ENCODE results near the gene NEK8.

NEK8 gene

GRCh38 chr17:28728364-28729200 lies at the start of gene NEK8:
Gene NEK8 (plus strand): TSS chr17:28728788. CDS start chr17:28728814, 26 bp downstream.
- FAIRE-seq, result no peak
- DNase-seq (ENCODE audit: extremely low spot score, insufficient read length, low read depth), result peak; percentile 67

GRCh38 chr17:28682655-28683054 lies 45.9 kb upstream of the NEK8 start:
- DNase-seq (ENCODE audit: extremely low spot score, insufficient read length, low read depth) (no peak), FAIRE-seq (no peak)

- FAIRE-seq (no peak), DNase-seq (ENCODE audit: extremely low spot score, insufficient read length, low read depth) (no peak)
Observed at GRCh38 chr17:28684963-28685362, 43.6 kb upstream of the NEK8 start.

DNA sequence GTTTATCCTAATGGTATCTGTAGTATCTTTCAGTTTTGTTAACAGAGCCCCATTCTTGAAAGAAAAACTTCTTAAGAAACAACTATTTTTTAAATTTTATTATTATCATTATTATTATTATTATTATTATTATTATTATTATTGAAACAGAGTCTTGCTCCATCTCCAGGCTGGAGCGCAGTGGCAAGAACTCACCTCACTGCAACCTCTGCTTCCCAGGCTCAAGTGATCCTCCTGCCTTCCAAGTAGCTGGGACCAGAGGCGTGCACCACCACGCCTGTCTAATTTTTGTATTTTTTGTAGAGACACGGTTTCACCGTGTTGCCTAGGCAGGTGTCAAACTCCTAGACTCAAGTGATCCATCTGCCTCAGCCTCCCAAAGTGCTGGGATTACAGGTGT lies 43.2 kb upstream of the NEK8 start:
- FAIRE-seq (no peak), DNase-seq (ENCODE audit: extremely low spot score, insufficient read length, low read depth) (no peak)

GRCh38 chr17:28686296-28686695 lies 42.3 kb upstream of the NEK8 start:
- FAIRE-seq, result no peak
- no peak for DNase-seq (ENCODE audit: extremely low spot score, insufficient read length, low read depth)

GRCh38 chr17:28688481-28688880 lies 40.1 kb upstream of the NEK8 start:
- FAIRE-seq, result no peak
- no peak for DNase-seq (ENCODE audit: extremely low spot score, insufficient read length, low read depth)

GRCh38 chr17:28689011-28689410 lies 39.6 kb upstream of the NEK8 start:
- FAIRE-seq, result no peak
- DNase-seq (ENCODE audit: extremely low spot score, insufficient read length, low read depth), result no peak

DNA sequence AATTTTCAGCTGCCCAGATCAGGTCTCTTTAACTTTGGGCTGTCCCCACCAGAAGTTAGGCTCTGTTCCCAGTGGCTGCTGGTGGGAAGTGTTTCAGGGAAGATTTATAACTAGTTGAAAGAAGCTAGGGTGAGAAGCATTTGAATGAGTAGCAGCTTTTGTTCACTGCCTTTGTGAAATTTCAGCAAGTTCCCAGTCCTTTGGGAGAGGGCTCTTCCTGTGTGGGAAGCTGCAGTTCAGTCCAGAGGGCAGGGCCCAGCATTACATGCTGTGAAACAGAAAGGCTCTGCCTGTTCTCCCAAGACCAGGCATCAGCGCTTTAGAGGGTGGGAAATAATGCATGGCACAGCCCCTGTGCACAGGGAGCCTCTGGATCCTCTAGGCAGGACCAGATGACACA lies 34.7 kb upstream of the NEK8 start:
- no peak for FAIRE-seq

GRCh38 chr17:28698253-28698941 lies 30.2 kb upstream of the NEK8 start:
- DNase-seq (ENCODE audit: extremely low spot score, insufficient read length, low read depth) (no peak), FAIRE-seq (no peak)

More for the DNA sequence above, 34.7 kb upstream of the NEK8 start:
- no peak for DNase-seq (ENCODE audit: extremely low spot score, insufficient read length, low read depth)

DNA sequence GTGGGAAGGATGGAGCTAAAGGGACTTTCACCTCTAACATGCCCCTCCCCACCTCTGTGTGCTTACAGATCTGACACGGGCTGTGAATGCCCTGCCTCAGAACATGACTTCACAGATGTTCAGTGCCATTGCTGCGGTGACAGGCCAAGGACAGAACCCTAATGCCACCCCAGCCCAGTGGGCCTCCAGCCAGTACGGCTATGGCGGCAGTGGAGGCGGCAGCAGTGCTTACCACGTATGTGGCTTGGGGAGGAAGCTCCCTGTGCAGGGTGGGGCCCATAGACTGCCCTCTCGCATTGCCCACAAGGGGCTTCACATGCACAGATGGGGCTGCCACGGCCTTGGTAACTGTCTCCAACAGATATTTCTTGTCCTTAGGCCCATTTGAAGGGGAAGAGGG lies 28.3 kb upstream of the NEK8 start:
- FAIRE-seq (no peak), DNase-seq (ENCODE audit: extremely low spot score, insufficient read length, low read depth) (no peak)

GRCh38 chr17:28700830-28701492 lies 27.6 kb upstream of the NEK8 start:
- no peak for DNase-seq (ENCODE audit: extremely low spot score, insufficient read length, low read depth)
- FAIRE-seq, result no peak

DNA sequence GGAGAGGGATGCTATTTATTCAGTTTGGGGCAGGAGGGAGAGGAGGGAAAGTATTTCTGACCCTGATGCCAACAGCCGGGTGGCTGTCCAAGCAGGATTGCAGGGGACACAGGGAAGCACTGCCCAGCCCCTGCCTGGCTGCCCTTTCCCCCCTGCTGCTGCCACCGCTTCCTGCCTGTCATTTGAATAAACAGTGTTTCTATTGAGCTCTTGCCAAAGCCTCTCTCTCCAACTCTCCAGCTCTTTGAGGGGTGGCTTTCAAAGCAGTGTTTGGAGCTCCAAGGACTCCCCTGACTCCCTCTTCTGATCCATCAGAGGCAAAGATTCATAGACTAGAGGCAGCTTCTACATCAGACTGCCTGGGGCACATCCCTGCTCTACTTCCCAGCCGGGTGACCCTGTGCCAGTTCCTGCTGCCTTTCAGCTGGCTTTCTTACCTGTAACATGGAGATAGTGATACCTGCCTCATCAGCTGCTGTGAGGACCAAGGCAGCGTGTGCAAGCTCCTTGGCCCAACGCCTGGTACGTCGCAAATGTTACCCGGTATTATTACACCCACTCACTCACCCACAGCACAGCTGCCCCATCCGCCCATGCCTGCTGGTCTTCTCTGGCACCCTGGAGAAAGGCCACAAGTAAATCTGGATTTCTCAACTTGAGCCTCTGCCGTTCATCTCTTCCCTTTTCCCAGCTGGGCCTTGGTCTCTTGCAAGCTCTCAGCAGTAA lies 26.4 kb upstream of the NEK8 start:
- FAIRE-seq (no peak), DNase-seq (ENCODE audit: extremely low spot score, insufficient read length, low read depth) (no peak)

- no peak for FAIRE-seq
Observed at GRCh38 chr17:28702752-28703150, 25.8 kb upstream of the NEK8 start.

GRCh38 chr17:28703552-28704218 lies 24.9 kb upstream of the NEK8 start:
- DNase-seq (ENCODE audit: extremely low spot score, insufficient read length, low read depth) (no peak), FAIRE-seq (no peak)

More at GRCh38 chr17:28702752-28703150, 25.8 kb upstream of the NEK8 start:
- no peak for DNase-seq (ENCODE audit: extremely low spot score, insufficient read length, low read depth)

- DNase-seq (ENCODE audit: extremely low spot score, insufficient read length, low read depth), result no peak
- FAIRE-seq, result no peak
Observed at GRCh38 chr17:28704219-28704858, 24.2 kb upstream of the NEK8 start.

GRCh38 chr17:28705074-28705659 lies 23.4 kb upstream of the NEK8 start:
- DNase-seq (ENCODE audit: extremely low spot score, insufficient read length, low read depth), result no peak
- FAIRE-seq, result no peak

- DNase-seq (ENCODE audit: extremely low spot score, insufficient read length, low read depth), result no peak
- no peak for FAIRE-seq
Observed at GRCh38 chr17:28705728-28706334, 22.8 kb upstream of the NEK8 start.
